Naive thymus-derived CD8-positive, alpha-beta T cell (primary cell): Measurements from ENCODE around the gene FOXK2. TPM values are rescaled to one million over a fixed set of nuclear protein-coding genes. Genes with fewer than 3 reads are reported as not detected.

Experiments
- ATAC-seq, 2 donors: fragments of 150-1000 bp; cut with Tn5 transposase in 1 of 2; sonication (Bioruptor Pico), chemical (Tn5 transposase) in 1 of 2; 1 replicate in 1 of 2; 2 replicates in 1 of 2; pipeline ENCODE4 v1.10.0; 2021; ENCODE audit warnings: mild to moderate bottlenecking in 2 of 2, moderate library complexity in 2 of 2
- POLR2A ChIA-PET: fragments of 350-600 bp; sonication (Branson Sonifier 250); formaldehyde crosslinking; loops from one replicate; lab custom pipeline; 2021; ENCODE audit warnings: antibody characterized with exemption; lab: Charles Lee
- DNase-seq, 10 donors: peaks; one replicate each; pipeline versions ENCODE4 v3.0.0 to v3.0.0-alpha.2; 2020 to 2022
- H3K27ac Mint-ChIP-seq, 10 donors: one replicate each; pipeline ENCODE4 v1.8.0; 2020 to 2022; ENCODE audit warnings: mild to moderate bottlenecking in 10 of 10, mixed read lengths in 10 of 10, moderate library complexity in 4 of 10, inconsistent platforms in 1 of 10
- H3K27me3 Mint-ChIP-seq, 5 donors: one replicate each; pipeline ENCODE4 v1.8.0; 2021 to 2022; ENCODE audit warnings: mixed read lengths in 5 of 5
- H3K36me3 Mint-ChIP-seq, 3 donors: one replicate each; pipeline ENCODE4 v1.8.0; 2020 to 2022; ENCODE audit warnings: mixed read lengths in 3 of 3, mild to moderate bottlenecking in 2 of 3, inconsistent platforms in 1 of 3
- H3K4me1 Mint-ChIP-seq, 4 donors: one replicate each; pipeline ENCODE4 v1.8.0; 2021 to 2022; ENCODE audit warnings: mixed read lengths in 4 of 4
- H3K4me3 Mint-ChIP-seq, 10 donors: one replicate each; pipeline ENCODE4 v1.8.0; 2020 to 2022; ENCODE audit warnings: mild to moderate bottlenecking in 10 of 10, mixed read lengths in 10 of 10, moderate library complexity in 6 of 10, inconsistent platforms in 1 of 10
- H3K9me3 Mint-ChIP-seq, 9 donors: one replicate each; pipeline ENCODE4 v1.8.0; 2020 to 2022; ENCODE audit warnings: mixed read lengths in 9 of 9, mild to moderate bottlenecking in 3 of 9, inconsistent platforms in 1 of 9, moderate library complexity in 1 of 9
- polyA plus RNA-seq, 3 donors: library from polyadenylated mRNA; unstranded; fragments of 300-500 nt; fragmentation: Illumina TruSeq; gene quantifications; one replicate each; pipeline ENCODE4 v1.2.3, GENCODE V29; 2021
- total RNA-seq, 8 experiments: library from RNA in 2 of 8; stranded (reverse) in 2 of 8; gene quantifications; one replicate each; pipeline ENCODE4 v1.2.3 and lab custom pipeline; 2021 to 2026

FOXK2 gene
- total and polyA plus RNA-seq, 5 experiments from 2014 or later = 3.2 to 58.4 (median 5.7) TPM

DNA sequence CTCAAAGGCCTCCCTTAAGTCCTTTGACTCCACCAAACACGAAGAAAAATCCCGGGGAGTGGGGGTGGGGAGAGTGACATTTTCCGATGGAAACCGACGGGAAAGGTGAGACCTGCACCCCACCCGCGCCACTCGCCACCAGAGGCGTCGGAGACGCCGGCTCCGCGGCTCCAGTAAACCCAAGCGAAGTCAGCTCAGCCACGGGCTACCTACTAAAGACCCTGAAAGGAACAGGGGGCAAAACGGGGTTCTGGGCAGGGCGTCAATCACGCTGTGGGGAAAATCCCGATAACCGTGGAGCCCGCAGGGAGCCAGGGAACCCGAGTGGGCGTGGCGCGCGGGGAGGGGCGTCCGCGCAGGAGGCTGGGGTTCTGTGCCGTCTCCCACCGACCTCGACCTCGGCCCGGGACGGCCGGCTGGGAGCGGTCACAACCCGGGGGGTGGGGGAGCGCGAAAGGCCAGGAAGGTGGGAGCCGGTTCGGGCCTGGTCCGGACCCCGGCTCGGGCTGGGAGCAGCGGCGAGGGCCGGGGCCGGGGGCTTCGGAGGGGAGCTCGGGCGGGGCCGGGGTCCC lies 128.1 kb downstream of the FOXK2 start:
- no peaks in the 10 kb centered on the region for H3K27me3 Mint-ChIP-seq
- H3K4me3 Mint-ChIP-seq = peak overlapping the region; percentile 77 to 92 (median 84)
- H3K27ac Mint-ChIP-seq = peak overlapping the region in 9 of 10 donors; percentile 66 to 91 (median 80)
- peak; percentile 25 to 70 (median 50) for DNase-seq
- peak; percentile 40 to 43 for ATAC-seq
- peaks cover 0 to 31% (median 11%) of the 10 kb centered on the region in 3 donors for H3K36me3 Mint-ChIP-seq
- H3K4me1 Mint-ChIP-seq = peaks cover 11 to 38% (median 29%) of the 10 kb centered on the region in 4 donors
- no peaks in the 10 kb centered on the region for H3K9me3 Mint-ChIP-seq
- POLR2A ChIA-PET = interaction anchor here (1.0 to 1.3 kb wide), 2 partner anchors 93 to 229 kb away, joined by 3 read pairs; no protein-coding TSS in a partner anchor

DNA sequence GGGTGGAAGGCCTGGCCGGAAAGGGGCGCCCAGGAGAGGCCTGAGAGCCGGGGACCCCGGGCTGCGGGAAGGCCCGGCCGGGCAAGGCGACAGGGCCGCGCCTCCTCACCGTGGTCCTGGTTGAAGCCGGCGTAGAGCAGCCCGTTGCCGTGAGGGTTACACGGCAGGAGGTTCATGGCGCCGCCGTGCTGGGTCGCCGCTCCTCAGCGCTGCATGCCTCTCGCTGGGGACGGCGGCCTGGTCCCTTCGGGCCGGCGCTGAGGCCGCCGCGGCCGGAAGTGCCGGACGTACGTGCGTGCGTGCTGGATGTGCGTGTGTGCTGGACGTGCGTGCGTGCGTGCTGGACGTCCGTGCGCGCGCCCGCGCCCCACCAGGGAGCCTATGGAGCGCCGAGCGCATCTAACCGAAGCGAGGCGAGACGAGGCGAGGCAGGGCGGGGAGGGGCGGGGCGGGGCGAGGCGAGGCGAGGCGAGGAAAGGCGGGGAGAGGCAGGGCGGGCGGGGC lies 128.7 kb downstream of the FOXK2 start, which contains the start of gene WDR45B:
Gene WDR45B, minus strand, starts transcription at position 280 of the 504 bp plus-strand sequence. Its CDS starts 104 bp downstream, at position 176.
- POLR2A ChIA-PET = interaction anchor here (1.3 kb wide), 1 partner anchor 92 kb away, joined by 3 read pairs; no protein-coding TSS in a partner anchor
- Mint-ChIP-seq H3K27me3 (no peaks in the 10 kb centered on the region), H3K27ac (peak within 1 kb of the TSS in 9 of 10 donors; percentile 66 to 93 (median 88)), H3K9me3 (no peaks in the 10 kb centered on the region), H3K36me3 (peaks cover 0 to 25% (median 6%) of the 10 kb centered on the region in 3 donors), H3K4me3 (peak within 1 kb of the TSS; percentile 77 to 92 (median 84)), H3K4me1 (peaks cover 11 to 36% (median 29%) of the 10 kb centered on the region in 4 donors)
- ATAC-seq (peak; percentile 79 to 88), DNase-seq (peak; percentile 80 to 93 (median 85))

DNA sequence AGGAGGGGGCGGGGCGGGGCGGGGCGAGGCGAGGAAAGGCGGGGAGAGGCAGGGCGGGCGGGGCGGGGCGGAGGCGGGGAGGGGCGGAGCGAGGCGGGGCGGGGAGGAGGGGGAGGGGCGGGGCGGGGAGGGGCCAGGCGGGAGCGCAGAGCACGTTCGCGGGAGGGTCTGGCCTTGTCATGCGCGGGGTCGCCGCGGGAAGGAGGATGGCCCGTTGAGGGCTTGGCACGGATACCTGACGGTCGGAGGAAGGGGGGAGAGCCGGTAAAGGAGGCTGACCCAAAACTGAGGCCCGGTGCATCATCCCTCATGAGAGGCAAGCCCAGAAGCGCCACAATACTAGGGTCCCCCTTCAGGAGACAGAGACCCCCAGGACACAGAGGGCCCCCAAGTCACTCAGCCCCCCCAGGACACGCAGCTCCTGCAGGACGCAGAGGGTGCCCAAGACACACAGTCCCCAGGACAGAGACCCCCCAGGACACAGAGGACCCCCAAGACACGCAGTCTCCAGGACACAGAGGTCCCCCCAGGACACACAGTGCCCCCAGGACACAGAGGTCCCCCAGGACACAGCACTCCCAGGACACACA lies 129.3 kb downstream of the FOXK2 start:
- DNase-seq (peak in 6 of 10 donors; percentile 29 to 74 (median 49)), ATAC-seq (peak; percentile 10 to 43)
- peaks cover 0 to 19% (median 1%) of the 10 kb centered on the region in 3 donors for H3K36me3 Mint-ChIP-seq
- peak overlapping the region in 6 of 10 donors; percentile 57 to 84 (median 70) for H3K27ac Mint-ChIP-seq
- POLR2A ChIA-PET = interaction anchor here (0.8 kb wide), 1 partner anchor 33 kb away, joined by 3 read pairs; no protein-coding TSS in a partner anchor
- no peaks in the 10 kb centered on the region for H3K9me3 Mint-ChIP-seq
- H3K27me3 Mint-ChIP-seq = no peaks in the 10 kb centered on the region
- peaks cover 10 to 32% (median 28%) of the 10 kb centered on the region in 4 donors for H3K4me1 Mint-ChIP-seq
- H3K4me3 Mint-ChIP-seq = peak overlapping the region in 7 of 10 donors; percentile 26 to 87 (median 50)

DNA sequence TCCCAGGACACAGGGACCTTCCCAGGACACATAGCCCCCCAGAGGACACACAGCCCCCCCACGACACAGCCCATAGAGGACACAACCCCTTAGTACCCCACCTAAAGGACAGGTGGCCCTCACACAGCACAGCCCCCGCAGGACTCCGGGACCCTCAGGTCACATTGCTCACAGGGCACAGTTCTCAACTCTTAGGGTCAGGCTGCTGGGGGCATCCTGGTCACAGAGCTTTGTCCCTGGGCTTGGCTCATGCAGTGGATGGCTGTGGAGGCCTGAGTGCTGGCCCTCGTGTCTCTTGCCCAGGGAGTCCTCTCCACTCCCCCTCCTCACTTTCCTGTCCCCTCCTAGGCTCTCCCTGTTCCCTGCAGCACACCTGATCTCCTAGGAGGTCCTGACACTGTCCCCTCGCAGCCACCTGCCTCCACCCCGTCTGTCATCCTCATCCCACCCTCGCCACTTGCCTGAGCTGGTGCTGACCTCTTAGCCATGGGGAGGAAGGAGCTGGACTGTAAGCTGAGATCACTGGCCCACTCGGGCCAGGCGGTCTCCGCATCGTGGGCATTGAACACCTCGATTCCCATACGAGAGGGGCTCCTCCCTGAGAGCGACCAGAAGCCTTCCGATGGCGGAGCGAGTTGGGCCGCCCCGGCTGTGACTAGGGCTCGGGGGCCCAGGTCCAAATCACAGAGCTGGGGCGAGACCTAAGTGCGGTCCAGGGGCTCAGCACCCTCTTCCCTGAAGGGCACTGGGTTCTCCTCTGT lies 130.1 kb downstream of the FOXK2 start:
- DNase-seq (no peak), ATAC-seq (no peak)
- peak overlapping the region; percentile 41 to 87 (median 57) for H3K4me3 Mint-ChIP-seq
- H3K36me3 Mint-ChIP-seq = peaks cover 0 to 11% (median 0%) of the 10 kb centered on the region in 3 donors
- H3K9me3 Mint-ChIP-seq = no peaks in the 10 kb centered on the region
- H3K27ac Mint-ChIP-seq = peak overlapping the region; percentile 53 to 87 (median 67)
- H3K27me3 Mint-ChIP-seq = no peaks in the 10 kb centered on the region
- H3K4me1 Mint-ChIP-seq = peaks cover 6 to 27% (median 22%) of the 10 kb centered on the region in 4 donors
- POLR2A ChIA-PET = interaction anchor here (0.8 kb wide), 1 partner anchor 32 kb away, joined by 3 read pairs; no protein-coding TSS in a partner anchor

DNA sequence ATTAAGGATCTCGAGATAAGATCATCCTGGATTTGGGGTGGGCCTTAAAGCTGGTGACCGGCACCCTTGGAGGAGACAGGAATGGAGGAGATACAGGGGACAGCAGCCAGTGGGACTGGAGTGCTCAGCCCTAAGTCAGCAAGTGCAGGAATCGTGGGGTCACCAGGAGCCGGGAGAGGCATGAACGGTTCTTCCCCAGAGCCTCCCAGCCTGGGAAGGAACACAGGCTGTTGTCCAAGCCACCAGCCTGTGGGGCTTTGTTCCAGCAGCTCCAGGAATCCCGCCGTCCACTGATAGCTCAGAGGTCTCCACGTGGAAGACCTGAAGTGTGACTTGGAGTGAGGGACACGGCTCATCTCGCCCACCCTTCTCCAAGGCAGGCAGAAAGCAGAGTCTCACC lies 131.2 kb downstream of the FOXK2 start:
- POLR2A ChIA-PET = interaction anchor here (0.6 kb wide), 1 partner anchor 25 kb away, joined by 3 read pairs; no protein-coding TSS in a partner anchor
- no peak for ATAC-seq
- H3K36me3 Mint-ChIP-seq = peaks cover 0 to 3% (median 0%) of the 10 kb centered on the region in 3 donors
- H3K9me3 Mint-ChIP-seq = no peaks in the 10 kb centered on the region
- H3K27ac Mint-ChIP-seq = peak overlapping the region in 2 of 10 donors; percentile 37 to 41
- DNase-seq = no peak
- H3K4me1 Mint-ChIP-seq = peaks cover 6 to 19% (median 14%) of the 10 kb centered on the region in 4 donors
- no peak overlapping the region for H3K4me3 Mint-ChIP-seq
- H3K27me3 Mint-ChIP-seq = no peaks in the 10 kb centered on the region

DNA sequence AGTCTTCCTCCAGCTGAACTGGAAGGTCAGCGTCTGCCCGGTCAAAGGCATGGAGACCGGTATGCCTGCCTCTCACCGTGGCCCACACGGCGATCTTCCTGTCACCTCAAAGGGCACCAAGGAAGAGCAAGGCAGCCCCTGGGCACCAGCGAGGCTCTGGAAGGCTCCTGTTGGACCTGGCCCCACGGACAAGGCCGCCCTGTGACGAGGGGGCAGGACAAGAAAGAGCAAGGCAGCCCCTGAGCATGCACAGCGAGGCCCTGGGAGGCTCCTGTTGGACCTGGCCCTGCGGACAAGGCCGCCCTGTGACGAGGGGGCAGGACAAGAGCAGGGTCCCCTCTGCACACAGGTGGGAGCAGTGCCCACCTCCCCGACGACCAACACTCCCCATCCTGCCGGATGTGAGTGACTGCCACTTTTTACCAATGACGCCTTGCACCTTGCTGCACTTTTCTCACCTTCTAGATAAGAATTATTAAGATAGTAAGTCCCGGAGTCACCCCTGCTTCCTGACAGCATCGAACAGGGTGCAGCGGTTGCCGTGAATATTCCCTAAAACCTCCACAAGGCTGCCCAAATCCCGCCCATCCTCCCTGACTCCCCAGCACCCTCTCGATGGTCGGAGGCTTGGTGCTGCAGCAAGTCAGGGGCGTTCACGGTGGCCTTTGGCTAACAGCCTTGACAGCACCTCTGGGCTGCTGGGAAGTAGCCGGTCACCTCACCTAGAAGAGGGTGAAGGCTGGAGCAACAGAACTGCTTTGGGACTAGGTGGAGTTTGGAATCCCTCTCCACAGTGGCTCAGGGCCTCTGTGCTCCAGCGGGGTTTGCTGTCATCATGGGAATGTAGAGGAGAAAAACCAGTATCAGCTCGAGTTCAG lies 134.4 kb downstream of the FOXK2 start:
- H3K27ac Mint-ChIP-seq = peak overlapping the region in 1 of 10 donors; percentile 76
- no peak for ATAC-seq
- POLR2A ChIA-PET = no interaction called here

More for the DNA sequence above, 134.4 kb downstream of the FOXK2 start:
- Mint-ChIP-seq H3K27me3 (no peaks in the 10 kb centered on the region), H3K4me1 (peaks cover 0 to 7% (median 3%) of the 10 kb centered on the region in 4 donors), H3K9me3 (no peaks in the 10 kb centered on the region), H3K4me3 (no peak overlapping the region), H3K36me3 (peaks cover 0 to 2% (median 0%) of the 10 kb centered on the region in 3 donors)
- no peak for DNase-seq

Other genes starting within 250 kb of the FOXK2 start
- 100 to 1,000 TPM; 184 to 201 TPM for gene CSNK1D, start 246.0 kb upstream of the FOXK2 start, total RNA-seq
- gene CSNK1D, start 246.0 kb upstream of the FOXK2 start, polyA plus RNA-seq = 10 to 100 TPM; 47.6 to 72.1 (median 48.6) TPM
- gene CD7, start 202.1 kb upstream of the FOXK2 start, total RNA-seq = 10 to 100 TPM; 66.9 to 67.8 TPM
- gene CD7, start 202.1 kb upstream of the FOXK2 start, polyA plus RNA-seq = 100 to 1,000 TPM; 166 to 233 (median 205) TPM
- gene SECTM1, start 186.0 kb upstream of the FOXK2 start, total RNA-seq = under 1 TPM in 1 of 2 experiments, not detected in 1; 0.18 TPM
- 1 to 10 TPM in 1 of 3 donors, not detected in 2; 1.2 TPM for gene SECTM1, start 186.0 kb upstream of the FOXK2 start, polyA plus RNA-seq
- gene TEX19, start 160.5 kb upstream of the FOXK2 start, total RNA-seq = not detected
- gene TEX19, start 160.5 kb upstream of the FOXK2 start, polyA plus RNA-seq = not detected
- not detected for gene UTS2R, start 148.0 kb upstream of the FOXK2 start, total RNA-seq
- not detected for gene UTS2R, start 148.0 kb upstream of the FOXK2 start, polyA plus RNA-seq
- 100 to 1,000 TPM; 112 to 122 TPM for gene HEXD, start 101.4 kb upstream of the FOXK2 start, total RNA-seq
- gene HEXD, start 101.4 kb upstream of the FOXK2 start, polyA plus RNA-seq = 10 to 100 TPM; 12.1 to 18.8 (median 12.2) TPM
- gene OGFOD3, start 101.1 kb upstream of the FOXK2 start, total RNA-seq = 10 to 100 TPM; 25.6 to 29.1 TPM
- 10 to 100 TPM; 32.4 to 35.2 (median 32.6) TPM for gene OGFOD3, start 101.1 kb upstream of the FOXK2 start, polyA plus RNA-seq
- 100 to 1,000 TPM; 207 to 213 TPM for gene CYBC1, start 69.0 kb upstream of the FOXK2 start, total RNA-seq
- 100 to 1,000 TPM; 133 to 149 (median 147) TPM for gene CYBC1, start 69.0 kb upstream of the FOXK2 start, polyA plus RNA-seq
- 10 to 100 TPM; 70.1 to 83.9 TPM for gene NARF, start 61.0 kb upstream of the FOXK2 start, total RNA-seq
- 100 to 1,000 TPM in 2 of 3 donors, 10 to 100 TPM in 1; 93.6 to 127 (median 110) TPM for gene NARF, start 61.0 kb upstream of the FOXK2 start, polyA plus RNA-seq
- 10 to 100 TPM; 68.6 to 75.0 TPM for gene WDR45B, start 128.7 kb downstream of the FOXK2 start, total RNA-seq
- gene WDR45B, start 128.7 kb downstream of the FOXK2 start, polyA plus RNA-seq = 10 to 100 TPM; 22.5 to 32.6 (median 27.9) TPM
- 1 to 10 TPM; 5.0 to 6.1 TPM for gene RAB40B, start 179.0 kb downstream of the FOXK2 start, total RNA-seq
- 1 to 10 TPM; 1.4 to 2.7 (median 1.7) TPM for gene RAB40B, start 179.0 kb downstream of the FOXK2 start, polyA plus RNA-seq
- gene FN3KRP, start 197.0 kb downstream of the FOXK2 start, total RNA-seq = 10 to 100 TPM; 42.8 to 43.6 TPM
- gene FN3KRP, start 197.0 kb downstream of the FOXK2 start, polyA plus RNA-seq = 10 to 100 TPM; 28.6 to 46.2 (median 33.9) TPM
- gene FN3K, start 215.9 kb downstream of the FOXK2 start, total RNA-seq = 10 to 100 TPM; 10.3 to 12.7 TPM
- gene FN3K, start 215.9 kb downstream of the FOXK2 start, polyA plus RNA-seq = under 1 TPM; 0.40 to 0.88 (median 0.43) TPM
- gene TBCD, start 232.3 kb downstream of the FOXK2 start, total RNA-seq = 100 to 1,000 TPM; 155 to 170 TPM
- gene TBCD, start 232.3 kb downstream of the FOXK2 start, polyA plus RNA-seq = 10 to 100 TPM; 41.2 to 91.9 (median 53.9) TPM